T-helper 22 cell (primary cell): Measurements from ENCODE around the gene DISC1.
"Not testable (repeated sequence)": the region's sequence is repeated elsewhere in the genome, so short reads cannot be mapped to it uniquely, and the experiment has no call there.

Source experiments
- DNase-seq: peaks from one replicate; pipeline ENCODE4 v3.0.0-alpha.2; 2020; ENCODE audit warnings: low read depth

The DISC1 gene

DNA sequence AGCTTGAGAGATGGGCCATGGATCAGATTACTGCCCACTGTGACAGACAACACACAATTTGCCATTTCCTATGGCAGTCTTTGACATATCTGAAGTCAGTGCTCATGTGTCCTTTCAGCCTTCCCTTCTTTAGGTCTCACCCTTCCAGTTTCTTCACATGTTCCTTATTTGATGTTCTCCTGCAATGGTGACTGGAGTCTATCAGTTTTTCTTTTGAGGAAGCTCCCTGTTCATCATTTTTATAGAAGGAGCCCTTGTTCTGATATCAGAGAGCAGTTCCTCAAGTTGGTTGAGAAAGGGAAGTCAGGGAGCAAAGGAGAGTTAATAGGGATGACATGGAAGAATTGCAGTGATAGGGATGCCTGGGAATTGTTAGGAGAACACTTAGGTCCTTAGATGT, 42.2 kb downstream of the DISC1 start:
- DNase-seq: no peak

DNA sequence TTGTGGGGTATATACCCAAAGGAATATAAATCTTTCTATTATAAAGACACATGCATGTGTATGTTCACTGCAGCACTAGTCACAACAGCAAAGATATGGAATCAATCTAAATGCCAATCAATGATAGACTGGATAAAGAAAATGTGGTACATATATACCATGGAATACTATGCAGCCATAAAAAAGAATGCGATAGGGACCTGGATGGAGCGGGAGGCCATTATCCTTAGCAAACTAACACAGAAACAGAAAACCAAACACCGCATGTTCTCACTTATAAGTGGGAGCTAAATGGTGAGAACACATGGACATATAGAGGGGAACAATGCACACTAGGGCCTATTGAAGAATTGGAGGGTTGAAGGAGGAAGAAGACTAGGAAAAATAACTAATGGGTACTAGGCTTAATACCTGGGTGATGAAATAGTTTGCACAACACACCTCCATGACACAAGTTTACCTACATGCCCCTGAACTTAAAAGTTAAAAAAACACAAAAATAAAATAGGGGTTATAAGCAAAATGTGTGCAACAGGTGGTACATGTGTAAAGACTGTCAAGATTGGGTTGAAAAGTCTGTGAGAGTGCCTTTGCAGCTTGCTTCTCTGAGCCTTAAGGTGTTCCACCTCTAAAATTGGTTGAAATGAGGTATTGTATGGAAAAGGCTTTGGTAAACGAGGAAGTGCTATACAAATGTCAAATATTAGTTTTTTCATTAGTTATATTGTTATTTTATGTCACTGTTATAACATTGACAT, 43.5 kb downstream of the DISC1 start:
- DNase-seq: not testable (repeated sequence)

DNA sequence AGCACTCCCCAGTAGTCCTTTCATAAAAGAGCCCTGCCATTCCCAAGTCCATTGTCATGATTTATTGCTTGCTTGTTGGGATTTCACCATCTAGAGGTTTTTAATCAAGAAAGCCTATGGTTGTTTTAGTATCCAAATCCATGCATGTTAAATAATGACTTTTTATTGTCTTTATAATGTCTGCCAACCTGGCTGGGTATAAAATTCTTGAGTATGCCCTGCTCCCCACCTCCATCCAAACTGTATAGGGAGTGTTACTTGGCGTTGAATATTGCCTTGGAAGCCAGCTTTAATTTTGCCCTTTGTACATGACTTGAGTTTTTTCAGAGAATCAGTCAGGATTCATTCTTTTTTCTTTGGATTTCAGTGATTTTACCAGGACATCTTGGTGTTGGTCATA, 44.2 kb downstream of the DISC1 start:
- DNase-seq: no peak

DNA sequence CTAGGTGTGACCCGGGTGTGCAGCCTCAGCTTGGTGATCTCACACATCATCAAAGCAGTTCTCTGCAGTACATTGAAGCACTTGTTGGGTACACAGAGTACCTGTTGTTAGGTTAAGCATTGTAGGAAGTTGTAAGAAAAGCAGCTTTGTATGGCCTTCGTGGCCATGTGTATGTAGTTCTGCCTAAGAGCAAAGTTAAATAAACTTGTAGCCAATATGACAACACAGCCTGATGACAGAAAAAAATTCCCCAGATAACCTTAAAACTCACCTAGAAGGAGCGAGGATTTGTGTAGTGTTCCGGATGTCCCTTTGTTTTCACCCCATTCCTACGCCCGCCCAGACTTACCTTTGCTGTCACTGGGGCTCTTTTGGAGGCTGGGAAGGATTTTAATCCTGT, 48.0 kb downstream of the DISC1 start:
- no peak for DNase-seq

DNA sequence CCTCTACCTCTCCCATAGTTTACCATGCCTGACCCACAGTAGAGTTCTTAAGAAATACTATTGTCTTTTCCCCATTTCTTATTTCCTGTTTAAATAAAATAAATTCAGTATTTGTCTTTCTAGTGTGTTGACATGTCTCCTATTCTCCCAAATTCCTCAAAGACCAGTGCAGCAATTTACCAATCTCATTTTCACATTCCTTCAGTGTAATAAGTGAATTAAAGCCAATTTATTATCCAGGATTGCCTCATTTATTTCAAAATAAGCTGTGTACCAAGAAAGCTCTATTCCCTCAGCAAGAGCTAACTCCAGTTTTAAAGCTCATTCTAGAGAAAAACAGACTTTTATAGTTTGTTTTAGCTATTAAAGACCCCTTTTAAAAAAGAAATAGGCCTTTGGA, 49.9 kb downstream of the DISC1 start:
- DNase-seq: no peak

DNA sequence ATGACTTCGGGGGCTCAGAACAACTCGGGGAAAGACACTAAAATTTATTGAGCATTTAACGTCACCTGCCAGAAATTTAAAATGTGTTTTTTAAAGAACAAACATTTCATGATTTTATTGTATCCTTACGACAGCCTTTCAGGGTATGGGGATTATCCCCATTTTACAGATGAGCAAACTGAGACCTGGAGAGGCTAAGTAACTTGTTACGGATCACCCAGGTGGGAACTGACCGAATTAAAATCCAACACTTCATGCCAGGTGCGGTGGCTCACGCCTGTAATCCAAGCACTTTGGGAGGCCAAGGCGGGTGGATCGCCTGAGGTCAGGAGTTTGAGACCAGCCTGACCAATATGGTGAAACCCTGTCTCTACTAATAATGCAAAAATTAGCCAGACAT, 50.9 kb downstream of the DISC1 start:
- DNase-seq: no peak

DNA sequence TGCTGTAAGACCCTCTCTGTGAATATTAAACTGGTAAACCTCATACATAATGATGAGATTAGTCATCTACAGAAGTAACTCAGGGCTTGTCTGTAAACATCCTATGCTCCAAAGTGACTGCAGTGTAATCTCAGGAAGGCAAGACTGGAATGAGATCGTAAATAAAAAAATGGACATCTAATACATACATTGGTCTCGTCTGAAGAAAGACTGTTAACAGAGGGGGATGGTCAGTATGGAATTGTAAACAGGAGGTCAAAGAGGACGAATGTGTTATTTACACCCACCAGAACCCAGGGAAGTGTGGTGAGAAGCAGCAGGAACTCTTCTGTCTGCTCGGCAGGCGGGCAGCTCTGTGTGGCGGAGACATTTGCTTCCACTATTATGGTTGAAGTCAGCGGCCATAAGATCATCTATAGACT, 51.4 kb downstream of the DISC1 start:
- DNase-seq: no peak

DNA sequence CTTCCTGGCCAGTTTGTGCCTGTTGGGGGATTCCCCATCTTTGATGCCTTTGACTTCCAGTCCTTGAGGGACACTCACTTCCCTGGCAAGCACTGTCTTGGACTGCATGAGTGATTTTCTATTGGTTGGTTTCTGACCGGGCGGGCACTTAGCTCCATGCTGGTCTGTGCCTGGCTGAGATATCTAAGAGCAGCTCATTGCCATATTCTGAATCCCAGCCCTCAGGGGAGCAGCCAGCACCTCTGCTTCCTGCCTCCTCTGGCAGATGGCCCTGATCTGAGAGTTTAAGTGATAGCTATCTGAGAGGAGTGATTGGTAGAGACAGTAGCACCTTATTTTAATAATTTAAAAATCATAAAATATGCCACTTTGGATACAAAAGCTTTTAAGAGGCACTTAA, 52.5 kb downstream of the DISC1 start:
- DNase-seq: no peak

DNA sequence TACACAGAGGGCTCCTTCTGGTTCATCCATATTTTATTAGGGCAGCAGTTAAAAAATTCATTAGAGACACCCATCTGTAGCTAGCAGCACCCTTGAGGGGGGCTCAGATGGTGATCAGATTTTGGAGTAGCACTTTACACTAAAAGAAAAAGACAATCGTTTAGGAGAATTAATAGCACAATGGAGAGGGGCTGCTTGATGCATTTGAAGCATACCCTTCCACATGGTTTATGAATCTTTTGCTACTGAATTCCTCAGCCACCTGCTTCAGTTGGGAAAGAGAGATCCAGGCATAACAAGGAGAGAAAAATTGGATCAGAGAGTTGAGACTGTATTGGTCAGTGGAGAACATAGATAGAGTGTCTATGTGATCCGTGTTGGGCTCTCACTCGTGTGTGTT, 54.4 kb downstream of the DISC1 start:
- no peak for DNase-seq

DNA sequence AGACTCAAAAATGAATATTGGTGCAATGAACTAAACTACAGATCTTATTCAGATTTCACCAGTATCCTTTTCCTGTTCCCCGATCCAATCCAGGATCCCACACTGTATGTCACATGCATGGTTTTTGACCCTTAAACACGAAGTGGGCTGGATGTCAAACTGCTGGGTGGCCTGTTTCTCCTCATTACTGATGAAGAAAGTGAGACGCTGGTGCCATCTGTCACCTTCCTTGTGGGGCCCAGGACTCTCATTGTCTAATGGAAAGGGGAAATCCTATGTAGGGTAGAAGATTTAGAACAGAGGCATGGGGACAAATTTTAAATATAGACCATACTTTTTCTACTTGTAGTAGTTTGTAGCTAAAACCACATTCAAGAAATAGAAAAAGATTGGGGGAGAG, 56.2 kb downstream of the DISC1 start:
- DNase-seq: no peak

DNA sequence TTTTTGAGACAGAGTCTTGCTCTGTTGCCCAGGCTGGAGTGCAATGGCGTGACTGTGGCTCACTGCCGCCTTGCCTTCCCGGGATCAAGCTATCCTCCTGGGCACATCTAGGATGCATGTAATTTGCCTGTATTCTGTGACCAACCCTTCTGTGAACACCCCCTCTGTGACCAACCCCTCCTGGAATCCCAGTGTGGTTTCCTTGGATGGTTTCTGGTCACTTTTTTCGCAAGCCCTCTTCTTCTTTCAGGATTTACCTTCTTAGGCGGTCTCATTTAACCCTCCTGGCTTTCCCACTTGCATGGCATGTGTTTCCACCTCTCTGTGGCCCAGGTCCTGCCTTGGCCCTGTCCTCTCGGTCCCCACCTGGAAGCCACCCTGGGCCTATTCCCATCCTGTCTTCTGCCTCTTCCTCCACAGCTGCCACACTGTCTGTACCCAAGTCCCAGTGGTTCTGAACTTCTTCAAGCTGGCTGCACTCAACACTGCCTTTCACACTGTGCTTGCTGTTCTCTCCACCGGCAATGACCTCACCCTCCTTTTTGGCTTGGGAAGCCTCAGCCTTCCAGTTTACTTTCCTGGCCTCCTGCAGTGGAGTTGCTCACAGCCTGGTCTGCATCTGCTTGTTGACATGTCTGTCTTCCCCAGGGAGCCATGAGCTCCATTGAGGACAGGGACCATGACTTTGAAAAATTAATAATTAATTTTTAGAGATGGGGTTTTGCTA, 57.0 kb downstream of the DISC1 start:
- no peak for DNase-seq

DNA sequence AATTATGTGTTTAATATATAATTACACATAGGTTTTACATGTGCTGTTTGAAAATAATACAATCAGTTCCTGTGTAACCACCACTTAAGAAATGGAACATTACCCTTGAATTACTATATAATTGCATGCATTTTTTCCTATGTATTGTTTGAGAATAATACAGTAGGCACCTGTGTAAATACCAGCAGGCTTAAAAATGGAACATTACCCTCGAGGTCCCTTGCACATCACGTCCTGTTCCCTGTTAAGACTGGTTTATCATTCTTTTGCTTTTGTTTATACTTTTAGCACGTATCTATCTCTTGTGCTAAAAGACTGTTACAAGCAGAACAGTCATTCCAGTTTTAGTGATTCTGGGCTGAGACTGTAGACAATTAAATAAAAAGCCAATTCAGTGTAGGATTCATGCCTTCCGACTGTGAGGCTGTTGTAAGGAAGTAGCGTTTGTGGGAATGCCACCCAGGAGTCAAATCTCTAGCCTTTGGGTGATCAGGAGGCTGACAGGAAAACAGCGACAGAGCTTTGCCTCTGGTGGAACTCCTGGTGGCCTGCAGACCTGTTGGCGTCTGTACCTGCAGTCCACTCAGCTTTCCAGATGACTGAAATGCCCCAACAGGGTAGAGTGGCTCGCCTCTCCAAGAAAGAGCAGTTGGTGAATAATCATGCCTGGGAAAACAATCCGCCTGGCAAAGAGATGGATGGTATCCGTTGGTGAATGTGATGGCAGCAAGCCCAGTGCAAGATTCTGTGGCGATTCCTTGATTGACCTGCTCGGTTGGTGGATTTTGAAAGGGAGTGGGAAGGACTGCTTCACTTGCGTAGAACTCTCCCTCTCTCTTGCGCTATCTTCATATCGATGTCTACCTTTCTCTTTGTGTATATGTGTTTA, 58.0 kb downstream of the DISC1 start:
- DNase-seq: no peak

DNA sequence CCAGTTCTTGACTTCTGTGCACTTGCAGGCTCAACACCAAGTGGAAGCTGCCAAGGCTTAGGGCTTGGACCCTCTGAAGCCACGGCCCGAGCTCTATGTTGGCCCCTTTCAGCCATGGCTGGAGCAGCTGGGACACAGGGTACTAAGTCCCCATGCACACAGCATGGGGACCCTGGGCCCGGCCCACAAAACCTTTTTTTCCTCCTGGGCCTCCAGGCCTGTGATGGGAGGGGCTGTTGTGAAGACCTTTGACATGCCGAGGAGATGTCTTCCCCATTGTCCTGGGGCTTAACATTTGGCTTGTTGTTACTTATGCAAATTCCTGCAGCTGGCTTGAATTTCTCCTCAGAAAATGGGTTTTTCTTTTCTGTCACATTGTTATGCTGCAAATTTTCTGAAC, 59.8 kb downstream of the DISC1 start:
- no peak for DNase-seq

DNA sequence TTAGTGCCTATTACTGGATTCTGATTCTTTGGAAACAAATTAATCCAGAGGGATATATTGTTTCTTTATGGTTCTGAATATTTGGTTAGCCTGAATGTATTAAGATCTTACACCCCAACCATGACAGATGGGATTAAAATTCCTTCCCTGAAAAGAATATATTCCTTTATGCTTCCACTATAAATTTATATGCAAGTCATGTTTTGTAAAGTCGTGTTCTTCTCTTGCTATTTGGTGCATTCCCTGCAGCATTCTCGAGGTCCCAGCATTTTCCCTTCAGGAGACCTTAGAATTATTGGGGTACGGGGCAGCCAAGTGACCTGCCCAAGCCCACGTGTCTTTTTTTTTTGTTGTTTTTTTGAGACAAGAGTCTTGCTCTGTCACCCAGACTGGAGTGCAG, 62.4 kb downstream of the DISC1 start:
- DNase-seq: no peak

DNA sequence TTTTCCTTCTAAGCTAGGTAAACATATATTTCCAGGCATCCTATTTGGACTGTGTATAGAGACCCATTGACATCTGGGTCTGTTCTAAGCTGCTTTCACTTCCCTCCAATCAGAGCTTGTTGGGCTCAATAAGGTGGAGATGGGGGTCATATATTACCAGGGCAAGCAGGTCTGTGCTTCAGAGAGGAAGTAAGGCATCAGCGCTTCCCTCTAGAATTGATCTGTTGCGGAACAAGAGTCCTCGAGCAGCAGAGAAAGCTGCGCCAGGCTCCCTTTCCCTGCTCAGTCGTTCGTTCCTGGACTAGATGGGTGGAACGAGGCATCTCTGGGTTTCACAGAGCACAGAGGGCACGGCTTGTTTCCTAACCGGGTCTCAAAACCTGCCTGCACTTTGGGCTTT, 63.5 kb downstream of the DISC1 start:
- DNase-seq: no peak

DNA sequence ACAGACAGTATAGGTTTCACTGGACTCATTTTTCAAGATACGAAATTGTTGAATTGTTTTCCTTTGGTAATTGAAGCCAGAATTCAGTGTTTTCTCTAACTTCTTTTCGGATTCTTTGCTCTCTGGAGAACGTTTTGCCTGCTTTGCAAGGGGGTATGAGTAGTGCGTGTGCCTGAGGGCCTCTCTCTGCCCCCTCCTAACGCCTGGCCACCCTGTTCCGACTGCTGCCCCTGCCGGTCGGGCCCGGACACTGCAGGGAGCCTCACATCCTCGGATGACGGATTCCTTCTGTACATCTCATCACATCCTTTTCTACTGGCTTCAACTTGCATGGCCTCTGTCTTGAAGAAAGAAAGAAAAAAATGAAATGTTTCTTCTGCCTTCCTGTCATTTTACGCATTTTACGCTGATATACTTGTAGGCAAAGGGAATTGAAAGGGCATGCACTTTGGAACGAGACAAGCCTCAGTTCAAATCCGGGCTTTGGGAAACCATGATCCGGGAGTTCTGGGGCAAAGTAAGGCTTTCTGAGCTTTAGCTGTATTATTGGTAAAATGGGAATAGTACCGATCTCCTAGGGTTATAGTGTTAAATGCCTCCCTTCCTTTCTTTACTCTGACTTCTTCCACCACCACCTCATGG, 65.1 kb downstream of the DISC1 start:
- DNase-seq: no peak

DNA sequence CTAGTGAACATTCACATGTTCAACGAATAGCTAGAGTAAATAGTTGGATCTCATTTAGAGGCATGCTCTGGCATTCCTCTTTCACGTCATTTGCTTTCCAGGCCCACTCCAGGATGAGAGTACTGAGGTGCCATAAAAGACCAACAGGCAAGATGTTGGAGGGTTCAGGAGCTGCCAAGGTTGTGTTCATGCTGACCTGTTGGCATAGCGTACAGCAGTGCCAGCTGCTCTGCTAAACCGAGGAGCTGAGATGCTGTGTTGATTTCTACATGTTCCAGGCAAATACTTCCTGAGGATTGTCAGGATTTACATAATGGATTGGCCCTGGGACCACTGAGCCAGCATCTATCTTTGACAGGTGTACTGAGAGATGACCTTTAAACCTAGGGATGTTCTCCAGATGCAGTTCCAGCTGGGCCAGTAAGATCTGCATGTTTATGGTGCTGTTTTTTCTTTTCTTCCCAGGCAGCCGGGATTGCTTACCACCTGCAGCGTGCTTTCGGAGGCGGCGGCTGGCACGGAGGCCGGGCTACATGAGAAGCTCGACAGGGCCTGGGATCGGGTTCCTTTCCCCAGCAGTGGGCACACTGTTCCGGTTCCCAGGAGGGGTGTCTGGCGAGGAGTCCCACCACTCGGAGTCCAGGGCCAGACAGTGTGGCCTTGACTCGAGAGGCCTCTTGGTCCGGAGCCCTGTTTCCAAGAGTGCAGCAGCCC, 66.9 kb downstream of the DISC1 start:
- no peak for DNase-seq

DNA sequence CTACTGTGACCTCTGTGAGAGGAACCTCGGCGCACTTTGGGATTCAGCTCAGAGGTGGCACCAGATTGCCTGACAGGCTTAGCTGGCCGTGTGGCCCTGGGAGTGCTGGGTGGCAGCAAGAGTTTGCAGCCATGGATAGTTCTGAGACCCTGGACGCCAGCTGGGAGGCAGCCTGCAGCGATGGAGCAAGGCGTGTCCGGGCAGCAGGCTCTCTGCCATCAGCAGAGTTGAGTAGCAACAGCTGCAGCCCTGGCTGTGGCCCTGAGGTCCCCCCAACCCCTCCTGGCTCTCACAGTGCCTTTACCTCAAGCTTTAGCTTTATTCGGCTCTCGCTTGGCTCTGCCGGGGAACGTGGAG, 67.5 kb downstream of the DISC1 start:
- DNase-seq: no peak

DNA sequence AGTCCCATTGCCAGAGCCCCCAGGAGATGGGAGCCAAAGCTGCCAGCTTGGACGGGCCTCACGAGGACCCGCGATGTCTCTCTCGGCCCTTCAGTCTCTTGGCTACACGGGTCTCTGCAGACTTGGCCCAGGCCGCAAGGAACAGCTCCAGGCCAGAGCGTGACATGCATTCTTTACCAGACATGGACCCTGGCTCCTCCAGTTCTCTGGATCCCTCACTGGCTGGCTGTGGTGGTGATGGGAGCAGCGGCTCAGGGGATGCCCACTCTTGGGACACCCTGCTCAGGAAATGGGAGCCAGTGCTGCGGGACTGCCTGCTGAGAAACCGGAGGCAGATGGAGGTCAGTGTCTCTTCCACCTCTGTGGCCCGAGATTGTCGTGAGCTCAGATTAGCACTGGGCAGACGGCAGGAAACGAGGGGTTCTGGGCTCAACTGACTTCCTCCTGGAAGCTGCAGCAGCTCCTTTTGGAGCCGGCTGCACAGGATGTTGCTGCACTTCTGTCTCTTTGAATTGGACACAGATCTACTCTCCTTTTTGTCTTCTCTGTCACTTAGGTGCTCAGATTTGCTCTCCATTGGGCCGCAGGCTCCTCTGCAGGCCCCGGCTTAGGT, 68.0 kb downstream of the DISC1 start:
- no peak for DNase-seq

DNA sequence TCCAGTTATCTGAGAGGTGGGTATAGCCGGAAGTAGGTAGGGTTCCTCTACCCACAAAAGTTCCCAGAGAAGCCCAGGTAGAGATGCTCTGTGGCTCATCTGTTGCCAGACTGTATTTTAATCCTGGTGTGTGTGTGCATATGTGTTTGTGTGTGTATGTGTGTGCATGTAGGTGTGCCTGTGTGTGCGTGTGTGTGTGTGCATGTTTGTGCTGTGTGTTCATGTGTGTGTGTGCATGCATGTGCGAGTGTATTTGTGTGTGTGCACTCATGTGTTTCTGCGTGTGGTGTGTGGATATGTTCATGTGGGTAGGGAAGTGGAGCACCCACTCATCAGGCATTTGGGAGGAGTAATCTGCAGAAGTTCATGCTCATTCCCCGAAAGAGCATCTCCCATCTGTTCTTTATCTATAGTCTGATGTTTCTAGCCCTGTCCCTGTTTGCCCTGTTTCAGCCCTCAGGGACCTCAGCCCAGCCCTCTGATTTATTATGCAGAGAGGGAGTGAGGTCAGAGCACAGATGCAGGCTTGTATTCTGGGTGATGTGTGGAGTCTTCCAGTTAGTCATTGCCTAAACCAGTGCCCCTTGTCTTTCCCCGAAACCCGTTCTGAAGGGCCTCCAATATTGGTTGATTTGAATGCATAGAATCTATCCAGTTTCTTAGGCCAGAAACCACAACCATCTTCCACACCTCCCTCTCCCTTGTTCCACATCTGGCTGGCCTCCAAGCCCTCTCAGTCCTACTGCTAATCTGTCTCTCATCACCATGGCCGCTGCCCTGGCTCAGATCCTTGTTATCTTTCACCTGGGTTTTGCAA, 69.1 kb downstream of the DISC1 start:
- DNase-seq: no peak
